ENCODE measurements around the gene IFNL1. TPM values are rescaled to one million over a fixed set of nuclear protein-coding genes. Genes with fewer than 3 reads are reported as not detected.
A peak's percentile ranks its signal among the peaks of the same experiment; 100 is the strongest.

The IFNL1 gene
- total RNA-seq, 1 donor from 2014 or later, result not detected

- DNase-seq (ENCODE audit: low spot score), result no peak
- Mint-ChIP-seq H3K4me1 (ENCODE audit: unreplicated experiment) (peaks cover 6% of the 10 kb centered on the region), H3K27me3 (ENCODE audit: unreplicated experiment) (peaks cover 20% of the 10 kb centered on the region), H3K36me3 (ENCODE audit: low read depth, unreplicated experiment) (peaks cover 5% of the 10 kb centered on the region), H3K27ac (ENCODE audit: unreplicated experiment) (no peak overlapping the region), H3K4me3 (ENCODE audit: unreplicated experiment) (peak overlapping the region; percentile 44), H3K9me3 (ENCODE audit: unreplicated experiment) (no peaks in the 10 kb centered on the region)
- no peak for TF ChIP-seq CTCF (IDR thresholded peaks at IDR 0.05; ENCODE audit: unreplicated experiment)
Observed at GRCh38 chr19:39310558-39311311, 14.5 kb downstream of the IFNL1 start.

- H3K9me3 Mint-ChIP-seq (ENCODE audit: unreplicated experiment), result no peaks in the 10 kb centered on the region
- no peak overlapping the region for H3K27ac Mint-ChIP-seq (ENCODE audit: unreplicated experiment)
- peaks cover under 1% of the 10 kb centered on the region for H3K36me3 Mint-ChIP-seq (ENCODE audit: low read depth, unreplicated experiment)
- peaks cover 14% of the 10 kb centered on the region for H3K27me3 Mint-ChIP-seq (ENCODE audit: unreplicated experiment)
- H3K4me1 Mint-ChIP-seq (ENCODE audit: unreplicated experiment), result peaks cover under 1% of the 10 kb centered on the region
- H3K4me3 Mint-ChIP-seq (ENCODE audit: unreplicated experiment), result no peak overlapping the region
- TF ChIP-seq CTCF (IDR thresholded peaks at IDR 0.05; ENCODE audit: unreplicated experiment), result no peak
- no peak for DNase-seq (ENCODE audit: low spot score)
Observed at GRCh38 chr19:39314016-39314728, 18.0 kb downstream of the IFNL1 start.

GRCh38 chr19:39315933-39316332 is 19.7 kb downstream of the IFNL1 start:
- Mint-ChIP-seq H3K27ac (ENCODE audit: unreplicated experiment) (no peak overlapping the region), H3K27me3 (ENCODE audit: unreplicated experiment) (peaks cover 13% of the 10 kb centered on the region), H3K4me3 (ENCODE audit: unreplicated experiment) (no peak overlapping the region), H3K9me3 (ENCODE audit: unreplicated experiment) (no peaks in the 10 kb centered on the region), H3K4me1 (ENCODE audit: unreplicated experiment) (peaks cover 5% of the 10 kb centered on the region), H3K36me3 (ENCODE audit: low read depth, unreplicated experiment) (peaks cover 5% of the 10 kb centered on the region)
- DNase-seq (ENCODE audit: low spot score), result no peak
- no peak for TF ChIP-seq CTCF (IDR thresholded peaks at IDR 0.05; ENCODE audit: unreplicated experiment)

GRCh38 chr19:39316627-39317321 is 20.6 kb downstream of the IFNL1 start:
- no peak overlapping the region for H3K4me3 Mint-ChIP-seq (ENCODE audit: unreplicated experiment)
- no peak overlapping the region for H3K27ac Mint-ChIP-seq (ENCODE audit: unreplicated experiment)
- TF ChIP-seq CTCF (IDR thresholded peaks at IDR 0.05; ENCODE audit: unreplicated experiment), result no peak
- H3K27me3 Mint-ChIP-seq (ENCODE audit: unreplicated experiment), result peaks cover 18% of the 10 kb centered on the region
- no peak for DNase-seq (ENCODE audit: low spot score)
- H3K9me3 Mint-ChIP-seq (ENCODE audit: unreplicated experiment), result no peaks in the 10 kb centered on the region
- peaks cover 12% of the 10 kb centered on the region for H3K4me1 Mint-ChIP-seq (ENCODE audit: unreplicated experiment)
- peaks cover 12% of the 10 kb centered on the region for H3K36me3 Mint-ChIP-seq (ENCODE audit: low read depth, unreplicated experiment)

All from endothelial cell (in vitro differentiated cells).